Stimulated activated CD4-positive, alpha-beta T cell treated with anti-CD3 and anti-CD28 coated beads, Interleukin-12 subunit alpha, Interleukin-12 subunit beta, amount 100 ng/mL, for 4 hours (primary cell): ENCODE data around the gene CERS6.

Source experiments
- DNase-seq: peaks from one replicate; pipeline ENCODE4 v3.0.0-alpha.2; 2020

Gene CERS6

DNA sequence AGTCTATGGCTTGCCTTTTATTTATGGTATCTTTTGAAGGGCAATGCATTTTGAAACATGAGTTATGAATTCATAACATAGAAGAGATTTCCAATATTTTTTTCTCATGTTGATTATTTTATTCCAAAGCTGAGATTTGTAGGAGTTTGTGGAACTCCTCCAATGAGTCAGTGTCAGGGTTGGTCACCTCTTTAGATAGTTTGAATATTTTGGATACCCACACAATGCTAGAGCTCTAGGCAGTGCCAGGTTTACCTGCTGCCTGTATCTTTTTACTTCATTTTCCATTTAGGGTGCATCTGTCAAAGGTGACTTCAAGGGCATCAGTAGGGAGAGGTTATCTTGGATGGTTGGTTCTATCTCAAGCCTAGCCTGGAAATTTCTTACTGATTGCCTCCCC is 152.7 kb downstream of the CERS6 start:
- DNase-seq, result no peak

GRCh38 chr2:168611091-168611490 is 155.0 kb downstream of the CERS6 start:
- DNase-seq, result no peak

- DNase-seq, result no peak
These were observed 156.0 kb downstream of the CERS6 start for GRCh38 chr2:168611896-168612650.

DNA sequence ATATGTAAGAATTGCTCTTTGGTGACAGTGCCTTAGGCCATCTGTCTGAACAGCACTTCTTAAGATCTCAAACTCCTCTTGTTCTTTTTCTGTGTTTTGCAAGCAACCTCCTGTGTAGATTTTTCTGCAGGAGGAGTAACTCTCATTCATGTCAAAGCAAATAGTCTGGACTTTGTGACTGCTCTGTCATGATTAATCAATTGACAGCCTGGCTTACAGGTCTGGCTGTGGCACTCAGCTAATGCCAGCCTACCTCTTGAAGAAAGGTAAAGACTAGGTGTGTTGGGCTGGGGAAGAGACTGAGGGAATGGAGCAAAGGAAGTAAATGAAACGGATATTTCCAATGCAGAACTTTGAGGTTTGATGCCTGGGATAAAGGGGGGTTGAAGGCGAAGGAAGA is 156.6 kb downstream of the CERS6 start:
- DNase-seq, result no peak

DNA sequence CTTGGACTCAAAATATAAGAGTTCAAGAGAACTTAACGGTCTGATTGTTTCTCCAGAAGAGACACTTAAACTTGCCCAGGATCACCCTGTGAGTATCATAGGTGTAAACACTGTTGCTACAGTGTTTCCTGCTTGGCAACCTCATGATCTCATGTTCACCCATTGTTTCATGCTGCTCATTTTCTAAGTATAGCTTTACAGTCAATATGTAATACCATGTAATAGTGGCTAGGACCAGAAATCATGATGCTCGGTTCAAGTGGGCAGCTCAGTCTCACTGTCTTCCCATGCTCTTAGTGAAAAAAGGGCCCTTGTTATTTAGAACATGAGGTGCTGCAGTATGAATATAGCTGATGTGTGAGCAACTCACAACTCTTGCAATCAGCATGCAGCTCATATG is 157.5 kb downstream of the CERS6 start:
- DNase-seq, result no peak

- no peak for DNase-seq
These were observed 158.3 kb downstream of the CERS6 start for GRCh38 chr2:168614172-168615018.

DNA sequence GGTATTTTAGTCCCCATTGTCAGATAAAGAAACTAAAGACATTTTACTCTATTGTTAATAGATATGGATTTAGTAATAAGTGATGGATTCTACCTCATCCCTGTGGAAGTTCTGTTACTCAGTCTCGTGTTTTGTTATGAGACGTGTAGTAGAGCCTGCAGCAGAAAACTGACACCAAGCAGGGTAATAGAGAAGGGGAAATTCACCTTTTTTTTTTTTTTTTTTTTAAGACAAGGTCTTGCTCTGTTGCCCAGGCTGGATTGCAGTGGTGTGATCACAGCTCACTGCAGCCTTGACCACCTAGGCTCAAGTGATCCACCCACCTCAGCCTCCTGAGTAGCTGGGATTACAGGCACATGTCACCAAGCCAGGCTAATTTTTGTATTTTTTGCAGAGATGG is 164.5 kb downstream of the CERS6 start:
- no peak for DNase-seq

- DNase-seq, result no peak
These were observed 166.5 kb downstream of the CERS6 start for GRCh38 chr2:168622559-168622958.

- no peak for DNase-seq
These were observed 168.0 kb downstream of the CERS6 start for GRCh38 chr2:168624028-168624427.

GRCh38 chr2:168626096-168626495 is 170.0 kb downstream of the CERS6 start:
- DNase-seq, result no peak

DNA sequence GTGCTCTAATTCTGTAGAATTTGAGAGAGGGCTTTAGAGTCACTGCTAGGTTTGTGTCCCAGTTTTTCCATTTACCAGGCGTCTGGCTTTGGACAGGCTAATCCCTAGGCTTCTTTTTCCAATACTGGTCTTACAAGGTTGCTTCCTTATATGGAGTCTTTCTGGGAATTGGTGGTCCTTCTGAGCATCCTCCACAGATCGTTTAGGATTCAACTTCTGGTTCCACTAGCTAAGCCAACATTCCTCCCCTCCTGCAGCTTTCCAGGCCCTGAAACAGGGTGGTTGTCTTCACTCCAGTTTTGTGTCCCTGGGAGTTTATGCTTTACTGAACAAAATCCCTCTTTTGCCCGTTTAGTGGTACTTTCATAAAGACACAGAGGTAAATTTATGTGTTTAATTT is 170.6 kb downstream of the CERS6 start:
- DNase-seq, result no peak

DNA sequence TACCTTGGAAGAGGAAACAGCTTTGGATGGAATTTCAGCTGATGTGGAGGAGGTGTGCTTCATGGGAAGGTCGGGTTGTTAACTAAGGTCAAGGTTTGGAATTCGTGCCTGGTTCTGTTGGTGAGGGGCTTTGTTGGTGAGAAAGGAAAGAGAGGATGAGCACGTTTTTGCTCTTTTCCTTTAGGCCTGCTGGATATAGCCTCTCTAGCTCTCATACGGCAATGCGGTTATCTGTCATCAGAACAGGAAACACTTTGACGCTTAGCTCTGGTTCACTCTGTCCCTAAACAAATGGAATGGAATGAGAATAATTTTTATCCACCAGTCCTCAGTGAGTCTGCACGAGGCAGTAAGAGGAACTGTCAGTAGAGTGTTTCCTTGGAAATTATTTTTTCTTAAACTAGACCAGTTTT is 176.6 kb downstream of the CERS6 start:
- no peak for DNase-seq

DNA sequence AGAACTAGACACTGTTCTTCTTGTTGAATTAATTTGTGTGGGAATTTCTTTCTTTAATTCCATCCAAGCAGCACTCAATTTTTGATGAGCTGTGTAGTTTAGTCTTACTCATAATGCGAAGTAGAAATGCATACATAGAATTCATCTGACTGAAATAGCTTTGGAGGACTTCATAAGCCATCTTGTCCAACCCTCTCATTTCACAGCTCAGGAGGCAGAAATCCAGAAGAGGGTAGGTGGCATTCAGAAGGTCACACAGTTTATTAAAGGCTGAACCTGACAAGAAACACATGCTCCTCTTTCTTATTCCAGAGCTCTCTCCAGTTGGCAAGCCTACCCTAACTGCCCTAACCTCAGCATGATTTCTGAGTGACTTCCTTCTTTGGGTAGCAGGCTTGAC is 177.1 kb downstream of the CERS6 start:
- no peak for DNase-seq

- DNase-seq, result no peak
These were observed 177.8 kb downstream of the CERS6 start for GRCh38 chr2:168633895-168634294.

- no peak for DNase-seq
These were observed 179.0 kb downstream of the CERS6 start for GRCh38 chr2:168635065-168635577.

DNA sequence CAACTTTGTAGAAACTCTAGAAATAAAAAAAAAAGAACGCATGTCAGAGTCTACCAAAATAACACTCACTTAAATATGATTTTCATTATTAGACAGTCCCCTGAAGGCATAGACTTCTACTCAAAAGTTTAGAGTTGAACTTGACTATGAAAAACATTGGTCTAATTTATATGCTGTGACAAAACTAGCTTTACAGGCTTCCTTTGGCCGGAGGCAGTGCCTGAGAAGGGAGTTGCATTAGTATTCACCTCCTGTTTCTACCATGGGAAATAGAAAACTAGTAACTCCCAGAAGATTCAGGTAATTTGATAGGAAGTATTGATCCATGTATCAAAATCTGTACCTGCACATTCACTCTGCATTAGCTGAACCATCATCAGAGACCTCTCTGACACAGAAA is 182.9 kb downstream of the CERS6 start:
- no peak for DNase-seq

GRCh38 chr2:168639441-168639898 is 183.4 kb downstream of the CERS6 start:
- DNase-seq, result no peak

- DNase-seq, result no peak
These were observed 184.0 kb downstream of the CERS6 start for GRCh38 chr2:168640039-168640438.

DNA sequence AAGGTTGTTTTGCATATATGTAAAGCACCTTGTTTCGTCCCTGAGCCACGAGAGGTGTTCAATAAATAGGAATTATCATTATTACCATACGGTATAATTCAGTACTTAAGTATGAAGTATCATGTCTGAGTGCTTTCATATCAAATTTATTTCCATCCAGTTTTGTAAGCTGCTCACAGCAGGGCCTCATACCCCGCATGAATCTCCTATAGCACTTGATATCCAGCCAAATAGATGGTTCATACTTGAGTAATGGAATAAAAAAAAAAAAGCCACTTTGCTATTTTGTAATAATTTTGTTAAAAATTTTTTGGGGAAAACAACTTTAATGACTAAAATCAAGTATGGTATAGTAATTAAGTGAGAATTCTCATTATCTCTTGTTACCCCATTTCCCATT is 185.6 kb downstream of the CERS6 start:
- DNase-seq, result no peak

DNA sequence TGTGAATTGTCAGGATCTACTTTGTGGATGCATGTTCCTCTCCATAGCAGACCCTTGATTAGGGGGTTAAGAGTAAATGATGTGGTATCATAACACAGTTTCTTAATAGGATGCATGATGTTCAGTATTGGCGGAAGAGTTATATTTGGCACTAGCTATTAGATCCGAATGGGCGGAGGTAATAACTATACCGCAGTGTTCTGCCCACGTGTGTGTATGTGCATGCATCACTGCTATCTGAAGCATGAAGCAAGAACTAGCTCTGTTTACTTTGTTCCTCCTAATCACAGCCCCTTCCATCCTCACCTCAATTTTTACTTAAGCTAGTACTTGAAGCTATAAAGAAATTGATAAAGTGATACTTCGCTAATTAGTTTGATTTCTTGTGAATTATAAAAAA is 186.8 kb downstream of the CERS6 start:
- no peak for DNase-seq

DNA sequence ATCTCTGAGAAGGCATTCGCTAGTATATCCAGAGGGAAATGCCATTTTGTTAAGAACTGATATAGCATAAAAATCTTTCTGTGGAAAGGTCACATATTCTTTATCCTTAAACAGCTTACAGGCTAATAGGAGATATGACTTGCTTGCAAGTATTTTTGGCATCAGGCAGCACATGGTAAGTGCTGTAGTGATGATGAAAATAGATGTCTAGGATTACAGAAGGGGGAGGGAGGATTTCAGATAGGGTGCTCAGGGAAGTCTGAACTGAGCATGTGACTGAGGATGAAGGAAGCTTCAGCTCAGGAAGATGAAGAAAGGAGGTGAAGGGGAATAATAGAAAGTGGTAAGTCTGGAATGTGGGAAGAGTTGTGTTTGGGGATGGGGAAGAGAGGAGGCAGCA is 187.9 kb downstream of the CERS6 start:
- DNase-seq, result no peak

DNA sequence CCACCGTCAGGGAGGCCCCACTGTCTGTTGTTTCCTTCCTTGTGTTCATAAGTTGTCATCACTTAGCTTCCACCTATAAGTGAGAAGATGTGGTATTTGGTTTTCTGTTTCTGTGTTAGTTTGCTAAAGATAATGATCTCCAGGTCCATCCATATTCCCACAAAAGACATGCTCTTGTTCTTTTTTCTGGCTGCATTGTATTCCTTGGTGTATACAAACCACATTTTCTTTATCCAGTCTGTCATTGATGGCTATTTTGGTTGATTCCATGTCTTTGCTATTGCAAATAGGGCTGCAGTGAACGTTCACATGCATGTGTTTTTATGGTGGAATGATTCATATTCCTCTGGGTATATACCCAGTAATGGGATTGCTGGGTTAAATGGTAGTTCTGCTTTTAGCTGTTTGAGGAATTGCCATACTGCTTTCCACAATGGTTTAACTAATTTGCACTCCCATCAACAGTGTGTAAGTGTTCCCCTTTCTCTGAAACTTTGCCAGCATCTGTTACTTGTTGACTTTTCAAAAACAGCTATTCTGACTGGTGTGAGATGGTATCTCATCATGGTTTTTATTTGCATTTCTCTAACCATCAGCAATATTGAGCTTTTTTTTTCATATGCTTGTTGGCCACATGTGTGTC is 189.7 kb downstream of the CERS6 start:
- no peak for DNase-seq

GRCh38 chr2:168649105-168649504 is 193.0 kb downstream of the CERS6 start:
- DNase-seq, result no peak

GRCh38 chr2:168649562-168649961 is 193.5 kb downstream of the CERS6 start:
- no peak for DNase-seq
